GM18907 (cell line): ENCODE data around the gene MYO1H.

ENCODE experiments used
- ATAC-seq: cut with Tn5 transposase; IDR thresholded peaks from one replicate; pipeline ENCODE4 v1.9.1; 2021; ENCODE audit warnings: mild to moderate bottlenecking, moderate library complexity; ENCODE audit not compliant: unreplicated experiment

The MYO1H gene

GRCh38 chr12:109336593-109336992 lies 11.1 kb upstream of the MYO1H start:
- no peak for ATAC-seq

- ATAC-seq, result no peak
Observed at GRCh38 chr12:109343677-109344076, 4.0 kb upstream of the MYO1H start.

GRCh38 chr12:109345428-109345827 lies 2.3 kb upstream of the MYO1H start:
- ATAC-seq, result no peak

GRCh38 chr12:109346920-109347319 lies 780 bp upstream of the MYO1H start:
- no peak for ATAC-seq

DNA sequence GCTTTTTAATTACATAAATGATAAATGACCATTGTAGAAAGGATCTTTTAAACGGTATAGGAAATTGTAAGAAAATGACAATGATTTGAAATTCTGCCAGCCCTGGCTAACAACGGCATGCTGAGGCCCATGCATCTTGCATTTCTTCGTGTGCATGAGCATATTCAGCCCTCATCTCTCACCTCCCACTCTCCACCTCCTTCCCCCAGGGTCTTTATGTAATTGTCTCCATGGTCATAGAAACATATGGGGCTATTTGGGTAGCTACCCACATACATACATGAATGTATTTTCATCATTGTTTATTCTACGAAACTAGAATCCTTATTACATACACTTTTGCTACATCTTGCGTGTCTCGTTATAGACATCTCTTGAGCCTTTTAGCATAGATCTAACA lies 4.5 kb downstream of the MYO1H start:
- ATAC-seq, result no peak

- no peak for ATAC-seq
Observed at GRCh38 chr12:109356577-109356976, 8.9 kb downstream of the MYO1H start.

- ATAC-seq, result no peak
Observed at GRCh38 chr12:109357032-109357431, 9.3 kb downstream of the MYO1H start.

- no peak for ATAC-seq
Observed at GRCh38 chr12:109358154-109358869, 10.6 kb downstream of the MYO1H start.

- no peak for ATAC-seq
Observed at GRCh38 chr12:109359131-109359690, 11.5 kb downstream of the MYO1H start.

DNA sequence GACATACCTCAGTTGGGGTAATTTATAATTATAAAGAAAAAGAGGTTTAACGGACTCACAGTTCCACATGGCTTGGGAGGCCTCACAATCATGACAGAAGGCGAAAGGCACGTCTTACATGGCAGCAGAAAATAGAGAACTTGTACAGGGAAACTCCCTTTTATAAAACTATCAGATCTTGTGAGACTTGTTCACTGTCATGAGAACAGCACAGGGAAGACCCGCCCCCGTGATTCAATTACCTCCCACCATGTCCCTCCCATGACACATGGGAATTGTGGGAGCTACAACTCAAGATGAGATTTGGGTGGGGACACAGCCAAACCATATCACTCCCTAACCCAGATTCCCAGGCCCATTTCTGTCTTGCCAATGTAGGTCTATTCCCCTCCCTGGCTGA lies 22.1 kb downstream of the MYO1H start:
- no peak for ATAC-seq

- ATAC-seq, result no peak
Observed at GRCh38 chr12:109377139-109377685, 29.5 kb downstream of the MYO1H start.

- no peak for ATAC-seq
Observed at GRCh38 chr12:109378569-109378968, 30.9 kb downstream of the MYO1H start.

GRCh38 chr12:109382031-109382430 lies 34.3 kb downstream of the MYO1H start:
- no peak for ATAC-seq

GRCh38 chr12:109383240-109383639 lies 35.5 kb downstream of the MYO1H start:
- no peak for ATAC-seq

DNA sequence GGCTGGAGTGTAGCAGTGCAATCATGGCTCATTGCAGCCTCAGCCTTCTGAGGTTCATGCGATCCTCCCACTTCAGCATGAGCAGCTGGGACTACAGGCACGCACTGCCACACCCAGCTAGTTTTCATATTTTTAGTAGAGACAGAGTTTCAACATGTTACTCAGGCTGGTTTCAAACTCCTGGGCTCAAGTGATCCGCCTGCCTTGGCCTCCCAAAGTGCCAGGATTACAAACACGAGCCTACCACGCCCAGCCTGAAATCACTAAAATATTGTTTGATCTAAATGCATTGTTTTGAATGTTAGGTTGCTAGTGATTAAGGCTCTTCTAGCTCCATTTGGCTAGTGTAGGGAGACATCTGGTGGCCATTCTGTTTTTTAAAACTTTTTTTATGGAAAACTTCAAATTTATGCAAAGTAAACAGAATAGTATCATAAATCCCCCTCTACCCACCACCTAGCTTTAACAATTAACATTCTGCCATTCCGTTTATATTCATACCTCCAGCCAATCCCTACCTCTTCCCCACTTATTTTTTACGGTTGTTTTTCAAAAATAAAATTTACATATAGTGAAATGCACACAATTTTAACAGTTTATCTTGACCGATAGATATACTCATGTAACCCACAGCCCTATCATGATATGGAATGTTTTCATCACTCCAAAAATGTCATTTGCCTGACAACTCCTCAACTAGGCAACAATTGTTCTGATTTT lies 37.8 kb downstream of the MYO1H start:
- no peak for ATAC-seq

DNA sequence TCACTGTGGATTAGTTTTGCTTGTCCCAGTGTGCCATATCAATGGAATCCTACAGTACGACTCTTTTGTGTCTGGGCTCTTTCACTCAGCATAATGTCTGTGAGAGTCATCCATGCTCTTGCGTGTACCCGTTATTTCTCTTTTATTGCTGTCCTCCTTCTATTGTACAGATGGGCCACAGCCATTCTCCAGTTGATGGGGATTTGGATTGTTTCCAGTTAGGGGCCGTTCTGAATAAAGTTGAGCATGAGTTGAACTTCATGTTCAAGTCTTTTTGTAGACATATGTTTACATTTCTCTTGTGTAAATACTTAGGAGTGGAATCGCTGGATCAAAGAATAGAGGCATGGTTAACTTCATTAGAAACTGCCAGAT lies 38.3 kb downstream of the MYO1H start:
- ATAC-seq, result no peak

GRCh38 chr12:109387425-109388166 lies 39.9 kb downstream of the MYO1H start:
- no peak for ATAC-seq

GRCh38 chr12:109388167-109388563 lies 40.5 kb downstream of the MYO1H start:
- ATAC-seq, result no peak

DNA sequence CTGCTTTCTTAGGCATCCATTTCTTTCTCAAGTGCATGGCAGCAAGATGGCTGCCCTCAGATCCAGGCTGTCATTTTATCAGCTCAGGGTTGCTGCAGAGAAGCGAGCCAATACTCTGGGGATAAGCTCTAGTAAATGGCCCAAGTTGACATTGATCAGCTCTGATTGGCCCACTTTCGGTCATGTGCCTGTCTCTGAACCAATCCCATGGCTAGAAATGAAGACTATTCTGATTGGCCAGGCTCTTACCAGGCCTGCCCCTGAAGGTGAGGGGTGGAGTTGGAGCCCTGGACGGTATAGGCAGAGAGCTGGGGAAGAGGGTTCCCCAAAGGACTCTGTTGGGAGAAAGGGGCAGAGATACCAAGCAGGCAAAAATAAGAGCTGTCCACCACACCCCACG lies 41.4 kb downstream of the MYO1H start:
- no peak for ATAC-seq

DNA sequence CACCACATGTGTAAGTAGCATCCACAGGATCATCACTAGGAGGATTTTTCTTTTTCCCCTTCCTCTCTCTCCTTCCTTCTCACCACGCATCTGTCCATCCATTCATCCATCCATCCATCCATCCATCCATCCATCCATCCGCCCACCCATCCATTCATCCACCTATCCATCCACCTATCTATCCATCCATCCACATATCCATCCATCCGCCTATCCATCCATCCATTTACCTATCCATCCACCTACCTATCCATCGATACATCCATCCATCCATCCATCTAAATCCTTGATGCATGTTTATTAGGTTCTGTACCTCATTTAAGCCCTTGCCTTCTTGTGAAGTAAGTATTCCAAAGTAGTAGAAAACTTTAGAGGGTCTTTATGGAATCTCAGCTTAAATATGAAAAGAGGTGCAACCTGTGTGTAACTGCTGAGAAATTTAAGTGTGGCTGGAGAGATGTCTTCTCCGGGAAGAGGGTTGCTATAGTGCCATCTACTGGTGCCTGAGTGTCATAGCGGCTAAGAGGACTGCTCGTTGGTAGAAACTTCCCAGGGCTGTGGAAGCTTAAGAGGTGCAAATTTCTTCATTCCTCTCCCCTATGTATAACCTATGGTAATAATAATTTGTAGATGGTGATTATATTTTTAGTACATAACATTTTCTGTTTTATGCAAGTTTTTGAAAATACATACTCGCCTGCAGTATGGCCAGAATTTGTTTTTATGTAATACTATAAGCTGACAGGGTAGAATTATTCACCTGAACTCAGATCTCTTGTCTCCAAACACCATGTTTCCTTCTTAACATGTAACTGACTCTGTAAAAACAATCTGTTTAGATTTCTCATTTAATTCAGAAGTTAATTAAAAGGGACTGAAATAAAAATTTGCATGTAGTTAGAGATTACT lies 46.0 kb downstream of the MYO1H start:
- peak; percentile 57 for ATAC-seq
